ENCODE data around the gene RNF141.

DNA sequence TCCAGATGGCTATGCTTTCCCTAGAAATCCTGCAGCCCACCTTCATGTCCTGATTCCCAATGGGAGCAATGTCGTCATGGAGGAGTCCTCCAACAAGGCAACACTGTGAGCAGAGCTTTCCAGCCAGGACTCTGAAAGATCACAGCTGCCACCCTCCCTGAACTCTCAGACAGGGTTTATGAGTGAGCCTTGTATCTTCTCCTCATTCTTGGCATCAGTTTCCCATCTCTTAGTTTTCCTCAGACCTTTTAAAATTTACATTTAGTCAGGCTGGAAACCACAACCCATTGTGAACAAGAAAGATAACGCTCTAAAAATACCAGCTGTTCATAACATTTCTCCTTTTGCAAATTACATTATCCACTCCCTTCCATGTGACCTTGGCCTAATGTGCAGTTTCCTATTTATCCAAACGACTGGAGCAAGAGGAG is 43.1 kb upstream of the RNF141 start:
- no peak for TF ChIP-seq EZH2 (IDR thresholded peaks at IDR 0.05; ENCODE audit: insufficient read depth, poor library complexity, severe bottlenecking)
- TF ChIP-seq EZH2phosphoT487 (IDR thresholded peaks at IDR 0.05; ENCODE audit: insufficient read depth, low read depth), result no peak

All from GM23248 (cell line).